DOHH2 (cell line): Measurements from ENCODE around the gene DYRK2.
"Not testable (repeated sequence)": the region's sequence is repeated elsewhere in the genome, so short reads cannot be mapped to it uniquely, and the experiment has no call there.

ENCODE experiments used
- H3F3A ChIP-seq: fragments of 200-600 bp; sonication (generic), shearing (Covaris generic); 2 replicates; pipeline ENCODE4 v1.6.0; 2016; ENCODE audit warnings: antibody characterized with exemption, mild to moderate bottlenecking; ENCODE audit not compliant: control insufficient read depth, insufficient read depth
- H3K27ac ChIP-seq: fragments of 200-600 bp; sonication (generic); 2 replicates; pipeline ENCODE4 v1.5.1; 2014; ENCODE audit warnings: low read depth, mild to moderate bottlenecking, low read length, moderate library complexity
- H3K27me3 ChIP-seq: fragments of 200-600 bp; sonication (generic); 2 replicates; pipeline ENCODE4 v1.6.1; 2014; ENCODE audit warnings: mild to moderate bottlenecking, low read length, mixed read lengths; ENCODE audit not compliant: control insufficient read depth
- H3K36me3 ChIP-seq: fragments of 200-600 bp; sonication (generic); 2 replicates; pipeline ENCODE4 v1.6.1; 2014; ENCODE audit warnings: mild to moderate bottlenecking, low read length, moderate library complexity, mixed read lengths; ENCODE audit not compliant: control insufficient read depth
- H3K4me1 ChIP-seq: fragments of 200-600 bp; sonication (generic); 2 replicates; pipeline ENCODE4 v1.6.1; 2014; ENCODE audit warnings: mild to moderate bottlenecking, low read length, mixed read lengths; ENCODE audit not compliant: control insufficient read depth
- H3K4me2 ChIP-seq: fragments of 200-600 bp; sonication (generic); 2 replicates; pipeline ENCODE4 v1.6.0; 2014; ENCODE audit warnings: mild to moderate bottlenecking, low read length, moderate library complexity
- H3K4me3 ChIP-seq: fragments of 200-600 bp; sonication (generic); 2 replicates; pipeline ENCODE4 v1.5.1; 2014; ENCODE audit warnings: mild to moderate bottlenecking, low read length, mixed read lengths
- H3K79me2 ChIP-seq: fragments of 200-600 bp; sonication (generic); 2 replicates; pipeline ENCODE4 v1.6.1; 2014; ENCODE audit warnings: mild to moderate bottlenecking, low read length, mixed read lengths; ENCODE audit not compliant: control insufficient read depth
- H3K9me2 ChIP-seq: fragments of 200-600 bp; sonication (generic); replicated peaks from 2 replicates; pipeline ENCODE4 v1.6.1; 2014; ENCODE audit warnings: mild to moderate bottlenecking, low read length, mixed read lengths; ENCODE audit not compliant: control insufficient read depth
- H3K9me3 ChIP-seq: fragments of 200-600 bp; sonication (generic); 2 replicates; pipeline ENCODE4 v1.6.1; 2014; ENCODE audit warnings: antibody characterized with exemption, low read length, mixed read lengths; ENCODE audit not compliant: control insufficient read depth, insufficient read depth
- H4K20me1 ChIP-seq: fragments of 200-600 bp; sonication (generic); 2 replicates; pipeline ENCODE4 v1.6.0; 2014; ENCODE audit warnings: low read depth, mild to moderate bottlenecking, antibody characterized with exemption, low read length, moderate library complexity; ENCODE audit not compliant: control insufficient read depth, insufficient read depth
- CTCF ChIP-seq: fragments of 200-600 bp; sonication (generic); IDR thresholded peaks from one replicate; pipeline ENCODE4 v1.5.1; 2014; ENCODE audit warnings: antibody characterized with exemption, mild to moderate bottlenecking, low read depth, low read length; ENCODE audit not compliant: poor library complexity, severe bottlenecking
- EZH2phosphoT487 ChIP-seq: fragments of 200-600 bp; sonication (generic); IDR thresholded peaks from 2 replicates; pipeline ENCODE4 v1.6.1; 2017; ENCODE audit warnings: borderline replicate concordance, mild to moderate bottlenecking, antibody characterized with exemption, low read length, moderate library complexity, mixed read lengths

DYRK2 gene

GRCh38 chr12:67671419-67671818 lies 22.9 kb downstream of the DYRK2 start:
- Histone ChIP-seq H3K36me3 (no peaks in the 10 kb centered on the region; the same call in 1 of the 2 replicates), H3K4me3 (no peak overlapping the region), H3K9me2 (no peaks in the 10 kb centered on the region), H3K27me3 (no peaks in the 10 kb centered on the region), H3K79me2 (no peaks in the 10 kb centered on the region), H3K9me3 (peaks cover 16% of the 10 kb centered on the region), H3K4me2 (no peak overlapping the region), H3K27ac (no peak overlapping the region), H4K20me1 (no peaks in the 10 kb centered on the region), H3K4me1 (no peaks in the 10 kb centered on the region), H3F3A (peaks cover 5% of the 10 kb centered on the region; the same call in 1 of the 2 replicates)
- TF ChIP-seq CTCF = no peak
- no peak for TF ChIP-seq EZH2phosphoT487

- TF ChIP-seq CTCF (no peak), EZH2phosphoT487 (no peak)
- H3K4me3 ChIP-seq = no peak overlapping the region
- no peaks in the 10 kb centered on the region for H3K4me1 ChIP-seq
- peaks cover 16% of the 10 kb centered on the region for H3K9me3 ChIP-seq
- no peak overlapping the region for H3K4me2 ChIP-seq
- no peak overlapping the region for H3K27ac ChIP-seq
- H3F3A ChIP-seq = peaks cover 3% of the 10 kb centered on the region; the same call in 1 of the 2 replicates
- no peaks in the 10 kb centered on the region for H3K9me2 ChIP-seq
- H4K20me1 ChIP-seq = no peaks in the 10 kb centered on the region
- no peaks in the 10 kb centered on the region for H3K79me2 ChIP-seq
- no peaks in the 10 kb centered on the region; the same call in 1 of the 2 replicates for H3K36me3 ChIP-seq
- H3K27me3 ChIP-seq = no peaks in the 10 kb centered on the region
Observed at GRCh38 chr12:67671892-67672291, 23.3 kb downstream of the DYRK2 start.

GRCh38 chr12:67672507-67672906 lies 24.0 kb downstream of the DYRK2 start:
- not testable (repeated sequence) for H3K36me3 ChIP-seq, H3K4me3 ChIP-seq, H3K9me2 ChIP-seq, H3K4me1 ChIP-seq, H3K79me2 ChIP-seq, H3K4me2 ChIP-seq, H3K27me3 ChIP-seq, H3F3A ChIP-seq, H3K27ac ChIP-seq, H4K20me1 ChIP-seq
- H3K9me3 ChIP-seq = peaks cover 16% of the 10 kb centered on the region

GRCh38 chr12:67673509-67673908 lies 25.0 kb downstream of the DYRK2 start:
- H3K79me2 ChIP-seq, H3K27me3 ChIP-seq, H3K4me3 ChIP-seq, H3K4me1 ChIP-seq, H3K9me2 ChIP-seq, H3F3A ChIP-seq, H3K4me2 ChIP-seq, H4K20me1 ChIP-seq, H3K36me3 ChIP-seq, H3K27ac ChIP-seq: not testable (repeated sequence)
- peaks cover 16% of the 10 kb centered on the region for H3K9me3 ChIP-seq
